ENCODE data around the gene C5orf63. TPM values are rescaled to one million over a fixed set of nuclear protein-coding genes. Genes with fewer than 3 reads are reported as not detected.

Gene C5orf63
- total RNA-seq, 4 donors from 2014 or later = 0.98 to 2.3 (median 1.6) TPM

GRCh38 chr5:127003798-127004495 lies 69.4 kb downstream of the C5orf63 start:
- H3K4me3 ChIP-seq = no peak overlapping the region
- no peaks in the 10 kb centered on the region for H3K27me3 ChIP-seq
- TF ChIP-seq POLR2AphosphoS5 (IDR thresholded peaks at IDR 0.05) (no peak), CTCF (IDR thresholded peaks at IDR 0.05) (no peak), EP300 (IDR thresholded peaks at IDR 0.05) (no peak), POLR2A (IDR thresholded peaks at IDR 0.05; ENCODE audit: low read depth) (no peak)
- H3K4me1 ChIP-seq = peaks cover 0 to 38% (median 0%) of the 10 kb centered on the region in 4 donors
- 86% methylated on average over 7 of the region's 7 CpGs for WGBS
- no peaks in the 10 kb centered on the region for H3K9me3 ChIP-seq
- no peak overlapping the region for H3K27ac ChIP-seq (replicated peaks in 1 of 4)
- intact Hi-C loops (cut with DNase I) = no loop called here
- H3K36me3 ChIP-seq = no peaks in the 10 kb centered on the region
- no peak for DNase-seq (ENCODE audit: extremely low spot score)

GRCh38 chr5:127002390-127002789 lies 70.9 kb downstream of the C5orf63 start:
- no peak for DNase-seq (ENCODE audit: extremely low spot score)
- peaks cover 0 to 30% (median 2%) of the 10 kb centered on the region in 4 donors for H3K4me1 ChIP-seq
- H3K4me3 ChIP-seq = no peak overlapping the region
- TF ChIP-seq CTCF (IDR thresholded peaks at IDR 0.05) (no peak), POLR2AphosphoS5 (IDR thresholded peaks at IDR 0.05) (no peak)
- H3K27me3 ChIP-seq = no peaks in the 10 kb centered on the region
- no peaks in the 10 kb centered on the region for H3K36me3 ChIP-seq
- no peaks in the 10 kb centered on the region for H3K9me3 ChIP-seq
- intact Hi-C loops (cut with DNase I) = no loop called here
- WGBS = 58% methylated on average over 3 of the region's 3 CpGs
- H3K27ac ChIP-seq (replicated peaks in 1 of 4) = no peak overlapping the region

- intact Hi-C loops (cut with DNase I) = no loop called here
- 79% methylated on average over 4 of the region's 4 CpGs for WGBS
- no peaks in the 10 kb centered on the region for H3K36me3 ChIP-seq
- TF ChIP-seq EP300 (IDR thresholded peaks at IDR 0.05) = no peak
- TF ChIP-seq POLR2A (IDR thresholded peaks at IDR 0.05; ENCODE audit: low read depth) = no peak
- TF ChIP-seq CTCF (IDR thresholded peaks at IDR 0.05) = no peak
- no peak for TF ChIP-seq POLR2AphosphoS5 (IDR thresholded peaks at IDR 0.05)
- peaks cover 0 to 28% (median 2%) of the 10 kb centered on the region in 4 donors for H3K4me1 ChIP-seq
- H3K9me3 ChIP-seq = no peaks in the 10 kb centered on the region
- H3K27ac ChIP-seq (replicated peaks in 1 of 4) = no peak overlapping the region
- H3K27me3 ChIP-seq = no peaks in the 10 kb centered on the region
- no peak overlapping the region for H3K4me3 ChIP-seq
- DNase-seq (ENCODE audit: extremely low spot score) = no peak
Measured at GRCh38 chr5:127001621-127002296, 71.5 kb downstream of the C5orf63 start.

Other genes starting within 250 kb of the C5orf63 start
- gene MARCHF3, start 42.9 kb downstream of the C5orf63 start, total RNA-seq = 10 to 100 TPM in 1 of 4 donors, 1 to 10 TPM in 3; 1.7 to 13.9 (median 2.5) TPM
- gene MEGF10, start 217.3 kb upstream of the C5orf63 start, total RNA-seq = 1 to 10 TPM in 2 of 4 donors, under 1 TPM in 2; 0.50 to 2.9 (median 0.95) TPM